ENCODE results near the gene RNF14. TPM values are rescaled to one million over a fixed set of nuclear protein-coding genes. Genes with fewer than 3 reads are reported as not detected.
"Not testable (repeated sequence)": the region's sequence is repeated elsewhere in the genome, so short reads cannot be mapped to it uniquely, and the experiment has no call there.

Gene RNF14
- total RNA-seq, 1 experiment from 2014 or later = 67.1 TPM

DNA sequence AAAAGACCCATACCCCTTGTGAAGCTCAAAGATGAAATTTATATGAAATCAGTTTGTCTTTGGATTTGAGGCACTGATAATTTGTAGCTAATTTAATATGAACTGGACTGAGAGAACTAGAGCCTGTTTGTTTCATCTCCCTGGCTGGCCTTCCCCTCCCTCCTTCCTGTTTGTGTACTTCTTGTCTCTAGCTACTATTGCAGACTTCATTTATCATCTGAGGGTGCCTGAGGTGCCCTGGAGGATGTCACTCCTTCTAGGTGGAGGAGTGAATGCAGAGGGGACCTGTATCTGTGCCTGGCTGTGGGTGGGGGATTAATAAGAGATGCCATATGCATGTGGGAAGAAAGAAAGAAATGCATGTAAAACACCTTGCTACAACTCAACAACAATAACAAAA is 66.1 kb downstream of the RNF14 start:
- Histone ChIP-seq H3K27ac (ENCODE audit: low read depth, low read length, poor library complexity, severe bottlenecking) (no peak overlapping the region), H3K4me3 (ENCODE audit: low read depth, low read length, poor library complexity, severe bottlenecking) (no peak overlapping the region), H3K9me3 (ENCODE audit: low read depth, low read length, poor library complexity, severe bottlenecking) (no peaks in the 10 kb centered on the region), H3K4me1 (ENCODE audit: insufficient read depth, low read length, poor library complexity, severe bottlenecking) (no peaks in the 10 kb centered on the region), H3K36me3 (ENCODE audit: insufficient read depth, low read length, poor library complexity, severe bottlenecking) (no peaks in the 10 kb centered on the region), H3K27me3 (replicated peaks; ENCODE audit: insufficient read depth, low read depth, low read length, poor library complexity) (no peaks in the 10 kb centered on the region)
- DNase-seq (ENCODE audit: low spot score) = no peak
- BruUV-seq (replicated peaks) = no TSS peak
- intact Hi-C loops (cut with micrococcal nuclease; ENCODE audit: unreplicated experiment) = no loop called here
- CTCF ChIA-PET = no interaction called here
- TF ChIP-seq, protein P1, sequence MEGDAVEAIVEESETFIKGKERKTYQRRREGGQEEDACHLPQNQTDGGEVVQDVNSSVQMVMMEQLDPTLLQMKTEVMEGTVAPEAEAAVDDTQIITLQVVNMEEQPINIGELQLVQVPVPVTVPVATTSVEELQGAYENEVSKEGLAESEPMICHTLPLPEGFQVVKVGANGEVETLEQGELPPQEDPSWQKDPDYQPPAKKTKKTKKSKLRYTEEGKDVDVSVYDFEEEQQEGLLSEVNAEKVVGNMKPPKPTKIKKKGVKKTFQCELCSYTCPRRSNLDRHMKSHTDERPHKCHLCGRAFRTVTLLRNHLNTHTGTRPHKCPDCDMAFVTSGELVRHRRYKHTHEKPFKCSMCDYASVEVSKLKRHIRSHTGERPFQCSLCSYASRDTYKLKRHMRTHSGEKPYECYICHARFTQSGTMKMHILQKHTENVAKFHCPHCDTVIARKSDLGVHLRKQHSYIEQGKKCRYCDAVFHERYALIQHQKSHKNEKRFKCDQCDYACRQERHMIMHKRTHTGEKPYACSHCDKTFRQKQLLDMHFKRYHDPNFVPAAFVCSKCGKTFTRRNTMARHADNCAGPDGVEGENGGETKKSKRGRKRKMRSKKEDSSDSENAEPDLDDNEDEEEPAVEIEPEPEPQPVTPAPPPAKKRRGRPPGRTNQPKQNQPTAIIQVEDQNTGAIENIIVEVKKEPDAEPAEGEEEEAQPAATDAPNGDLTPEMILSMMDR (conservative IDR thresholded peaks at IDR 0.05; ENCODE audit: low read depth, low read length) = no peak
- POLR2A ChIA-PET (ENCODE audit: low non-redundant PET) = no interaction called here

DNA sequence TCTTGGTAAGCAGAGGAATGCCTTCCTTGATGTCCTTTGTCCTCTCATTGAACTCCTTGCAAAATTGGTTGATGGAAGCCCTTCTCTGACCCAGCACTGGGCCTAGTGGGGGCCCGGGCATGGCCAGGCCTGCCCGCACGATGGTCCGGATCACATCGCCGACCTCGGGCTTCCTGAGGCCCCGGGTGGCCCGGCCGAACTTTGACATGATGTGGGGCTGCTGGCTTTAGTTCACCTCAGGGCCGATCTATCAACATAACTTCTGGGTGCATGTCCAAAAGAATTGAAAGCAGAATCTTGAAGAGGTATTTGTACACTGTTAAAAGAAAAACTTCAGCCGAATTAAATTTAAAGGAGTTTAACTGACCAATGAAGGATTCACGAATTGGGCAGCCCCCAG is 68.0 kb downstream of the RNF14 start:
- ChIA-PET POLR2A (ENCODE audit: low non-redundant PET) (no interaction called here), CTCF (no interaction called here)
- H3K4me1 ChIP-seq (ENCODE audit: insufficient read depth, low read length, poor library complexity, severe bottlenecking) = no peaks in the 10 kb centered on the region
- intact Hi-C loops (cut with micrococcal nuclease; ENCODE audit: unreplicated experiment) = no loop called here
- no TSS peak for BruUV-seq (replicated peaks)
- H3K4me3 ChIP-seq (ENCODE audit: low read depth, low read length, poor library complexity, severe bottlenecking) = no peak overlapping the region
- H3K27me3 ChIP-seq (replicated peaks; ENCODE audit: insufficient read depth, low read depth, low read length, poor library complexity) = no peaks in the 10 kb centered on the region
- TF ChIP-seq EZH2 (IDR thresholded peaks at IDR 0.05; ENCODE audit: borderline replicate concordance, low read depth, low read length, poor library complexity, severe bottlenecking) = no peak
- TF ChIP-seq, protein P1 (conservative IDR thresholded peaks at IDR 0.05; ENCODE audit: low read depth, low read length) = no peak
- H3K36me3 ChIP-seq (ENCODE audit: insufficient read depth, low read length, poor library complexity, severe bottlenecking) = no peaks in the 10 kb centered on the region
- H3K9me3 ChIP-seq (ENCODE audit: low read depth, low read length, poor library complexity, severe bottlenecking) = no peaks in the 10 kb centered on the region
- no peak for DNase-seq (ENCODE audit: low spot score)
- H3K27ac ChIP-seq (ENCODE audit: low read depth, low read length, poor library complexity, severe bottlenecking) = no peak overlapping the region

DNA sequence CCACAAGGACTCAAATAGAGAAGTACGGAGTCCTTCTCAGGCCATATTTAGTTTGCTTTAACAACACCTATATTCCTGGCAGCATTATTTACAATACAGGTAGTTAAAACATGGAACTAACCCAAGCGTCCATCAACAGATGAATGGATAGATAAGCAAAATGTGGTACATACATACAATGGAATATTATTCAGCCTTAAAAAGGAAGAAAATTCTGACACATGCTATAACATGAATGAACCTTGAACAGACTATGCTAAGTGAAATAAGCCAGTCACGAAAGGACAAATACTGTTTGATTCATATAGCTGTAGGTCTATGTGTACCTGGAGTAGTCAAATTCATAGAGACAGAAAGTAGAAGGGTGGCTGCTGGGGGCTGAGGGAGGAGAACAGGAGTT is 68.7 kb downstream of the RNF14 start:
- POLR2A ChIA-PET (ENCODE audit: low non-redundant PET) = not testable (repeated sequence)

DNA sequence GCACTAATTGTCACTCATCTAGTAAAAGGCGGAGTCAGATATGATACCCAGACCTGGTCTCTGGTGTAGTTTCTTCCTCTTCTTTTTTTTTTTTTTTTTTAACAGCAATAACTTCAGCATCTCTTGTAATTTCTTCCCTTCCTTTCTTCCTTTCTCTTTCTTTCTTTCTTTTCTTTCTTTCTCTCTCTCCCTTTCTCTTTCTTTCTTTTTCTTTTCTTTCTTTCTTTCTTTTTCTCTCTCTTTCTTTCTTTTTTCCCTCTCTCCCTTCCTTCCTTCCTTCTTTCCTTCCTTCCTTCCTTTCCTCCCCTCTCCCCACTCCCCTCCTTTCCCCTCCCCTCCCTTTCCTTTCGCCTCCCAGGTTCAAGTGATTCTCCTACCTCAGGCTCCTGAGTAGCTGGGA is 69.8 kb downstream of the RNF14 start:
- Histone ChIP-seq H3K4me3 (ENCODE audit: low read depth, low read length, poor library complexity, severe bottlenecking) (no peak overlapping the region), H3K27me3 (replicated peaks; ENCODE audit: insufficient read depth, low read depth, low read length, poor library complexity) (no peaks in the 10 kb centered on the region), H3K4me1 (ENCODE audit: insufficient read depth, low read length, poor library complexity, severe bottlenecking) (no peaks in the 10 kb centered on the region), H3K27ac (ENCODE audit: low read depth, low read length, poor library complexity, severe bottlenecking) (no peak overlapping the region), H3K9me3 (ENCODE audit: low read depth, low read length, poor library complexity, severe bottlenecking) (no peaks in the 10 kb centered on the region), H3K36me3 (ENCODE audit: insufficient read depth, low read length, poor library complexity, severe bottlenecking) (no peaks in the 10 kb centered on the region)
- POLR2A ChIA-PET (ENCODE audit: low non-redundant PET) = no interaction called here
- CTCF ChIA-PET = no interaction called here
- intact Hi-C loops (cut with micrococcal nuclease; ENCODE audit: unreplicated experiment) = no loop called here
- no TSS peak for BruUV-seq (replicated peaks)
- no peak for DNase-seq (ENCODE audit: low spot score)
- TF ChIP-seq EZH2 (IDR thresholded peaks at IDR 0.05; ENCODE audit: borderline replicate concordance, low read depth, low read length, poor library complexity, severe bottlenecking) = no peak
- TF ChIP-seq, protein P1 (conservative IDR thresholded peaks at IDR 0.05; ENCODE audit: low read depth, low read length) = no peak

More for the DNA sequence above, 68.7 kb downstream of the RNF14 start:
- H3K27ac ChIP-seq (ENCODE audit: low read depth, low read length, poor library complexity, severe bottlenecking); CTCF ChIA-PET; H3K36me3 ChIP-seq (ENCODE audit: insufficient read depth, low read length, poor library complexity, severe bottlenecking); DNase-seq (ENCODE audit: low spot score); H3K4me1 ChIP-seq (ENCODE audit: insufficient read depth, low read length, poor library complexity, severe bottlenecking); BruUV-seq (replicated peaks); intact Hi-C loops (cut with micrococcal nuclease; ENCODE audit: unreplicated experiment); H3K27me3 ChIP-seq (replicated peaks; ENCODE audit: insufficient read depth, low read depth, low read length, poor library complexity); H3K9me3 ChIP-seq (ENCODE audit: low read depth, low read length, poor library complexity, severe bottlenecking); H3K4me3 ChIP-seq (ENCODE audit: low read depth, low read length, poor library complexity, severe bottlenecking): not testable (repeated sequence)

Other genes starting within 250 kb of the RNF14 start
- gene PCDH1, start 90.7 kb upstream of the RNF14 start, total RNA-seq (2021) = 0.45 and 0.61 TPM in 2 replicates
- gene DELE1, start 45.2 kb upstream of the RNF14 start, total RNA-seq (2021) = 35.1 and 40.1 TPM in 2 replicates
- 0.57 and 0.75 TPM in 2 replicates for gene PCDH12, start 10.9 kb upstream of the RNF14 start, total RNA-seq (2021)
- 46.7 and 52.4 TPM in 2 replicates for gene GNPDA1, start 43.9 kb downstream of the RNF14 start, total RNA-seq (2021)
- gene NDFIP1, start 139.7 kb downstream of the RNF14 start, total RNA-seq (2021) = 47.6 and 49.3 TPM in 2 replicates